ENCODE data around the gene RC3H1.

Gene RC3H1

DNA sequence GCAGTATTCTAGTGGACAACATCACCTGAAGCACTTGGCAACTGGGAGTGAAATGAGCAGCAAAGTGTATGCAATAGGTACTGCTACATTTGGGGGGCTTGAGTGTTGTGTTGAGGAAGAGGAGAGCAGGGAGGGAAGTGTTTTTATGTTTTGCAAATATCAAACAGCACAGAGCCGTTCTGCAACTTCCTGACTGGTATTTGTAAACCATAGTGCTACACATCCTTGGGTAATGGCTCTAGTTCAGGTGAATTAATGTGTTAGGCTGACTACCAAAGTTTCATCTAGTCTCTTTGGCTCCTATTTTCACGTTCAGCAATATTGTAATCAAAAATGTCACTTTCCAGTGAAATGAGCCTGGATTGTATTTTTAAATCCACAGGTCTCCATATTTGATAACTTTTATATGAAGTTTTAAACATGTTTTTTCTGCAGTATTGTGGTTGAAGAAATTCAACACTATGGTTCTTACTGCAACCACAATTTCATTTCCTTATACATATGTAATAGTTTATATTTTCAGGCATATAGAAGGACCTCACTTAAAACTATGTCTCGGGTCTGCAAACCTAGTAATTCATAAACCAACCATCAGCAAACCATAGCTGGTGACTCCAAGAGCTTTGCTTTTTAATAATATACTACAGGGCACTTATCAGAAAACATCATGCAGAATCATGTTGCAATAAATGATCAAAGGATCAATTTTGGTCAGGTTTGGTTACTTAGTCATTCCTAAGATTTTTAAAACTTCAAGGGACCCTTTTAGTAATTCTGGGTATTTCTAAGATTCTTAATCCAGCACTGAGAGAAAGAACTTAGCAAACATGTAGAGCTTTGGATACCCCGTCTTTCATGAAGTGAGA, 135.2 kb downstream of the RC3H1 start:
- DNase-seq (ENCODE audit: low read depth in 2 of 2): no peak

DNA sequence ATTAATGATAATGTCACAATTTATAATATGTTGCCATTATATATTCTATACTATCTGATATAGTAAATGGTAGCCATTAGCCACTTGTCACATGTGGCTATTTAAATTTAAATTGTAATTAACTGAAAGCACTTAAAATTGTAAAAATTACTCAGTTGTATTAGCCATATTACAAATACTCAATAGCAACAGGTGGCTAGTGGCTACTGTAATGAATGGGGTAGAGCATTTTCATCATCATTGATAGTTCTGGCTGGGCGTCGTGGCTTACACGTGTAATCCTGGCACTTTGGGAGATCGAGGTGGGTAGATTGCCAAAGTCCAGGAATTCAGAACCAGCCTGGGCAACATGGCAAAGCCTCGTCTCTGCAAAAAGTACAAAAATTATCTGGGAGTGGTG, 137.5 kb downstream of the RC3H1 start:
- no peak for DNase-seq (ENCODE audit: low read depth in 2 of 2)
